Medulla oblongata (tissue), 1 donor: ENCODE measurements around the gene HRNR.

Source experiments
- DNase-seq: peaks from one replicate; pipeline ENCODE4 v3.0.0-alpha.2; 2015; ENCODE audit errors: extremely low spot score

The HRNR gene

DNA sequence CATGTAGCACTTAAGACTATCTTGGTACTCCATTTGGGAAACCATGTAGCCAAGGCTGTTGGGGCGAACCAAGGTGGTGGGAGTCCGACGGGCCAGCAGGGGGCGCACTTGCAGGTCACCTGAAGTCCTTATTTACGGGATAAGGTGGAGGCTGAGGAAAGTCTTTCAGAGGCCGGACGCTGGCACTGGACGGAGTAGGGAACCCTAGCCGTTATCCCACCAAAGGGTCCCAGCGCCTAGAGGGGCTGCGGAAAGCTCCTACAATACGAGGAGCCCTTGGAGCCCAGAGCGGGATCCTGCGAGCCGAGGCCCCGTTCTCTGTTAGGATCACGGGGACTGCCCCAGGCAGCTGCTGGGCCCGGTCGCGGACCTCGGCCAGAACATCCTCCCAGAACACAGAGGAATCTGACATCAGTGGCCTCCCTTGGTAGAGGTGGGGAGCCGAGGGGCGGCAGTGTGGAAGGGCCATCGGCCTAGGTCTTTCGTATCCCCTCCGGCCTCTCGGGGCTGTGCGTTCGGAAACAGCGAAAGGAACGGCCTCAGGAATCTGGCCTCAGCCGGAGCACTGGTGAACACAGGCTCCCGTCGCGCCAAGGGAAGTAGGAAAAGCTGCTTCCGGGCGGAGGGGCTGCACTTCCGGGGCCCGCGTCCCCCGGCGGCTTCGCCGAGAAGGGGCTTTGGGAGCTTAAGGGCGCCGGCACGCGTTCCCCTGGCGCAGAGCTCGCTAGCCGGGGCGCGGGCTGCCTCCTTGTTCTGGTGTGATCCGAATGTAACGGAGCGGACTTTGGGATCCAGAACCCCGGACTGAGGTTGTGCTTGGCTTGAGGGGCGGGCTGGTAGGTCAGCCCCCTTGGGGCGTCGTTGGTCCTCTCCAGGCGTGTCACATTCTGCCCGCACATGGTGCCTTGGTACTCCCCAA, 35.1 kb downstream of the HRNR start:
- DNase-seq = peak; percentile 74

DNA sequence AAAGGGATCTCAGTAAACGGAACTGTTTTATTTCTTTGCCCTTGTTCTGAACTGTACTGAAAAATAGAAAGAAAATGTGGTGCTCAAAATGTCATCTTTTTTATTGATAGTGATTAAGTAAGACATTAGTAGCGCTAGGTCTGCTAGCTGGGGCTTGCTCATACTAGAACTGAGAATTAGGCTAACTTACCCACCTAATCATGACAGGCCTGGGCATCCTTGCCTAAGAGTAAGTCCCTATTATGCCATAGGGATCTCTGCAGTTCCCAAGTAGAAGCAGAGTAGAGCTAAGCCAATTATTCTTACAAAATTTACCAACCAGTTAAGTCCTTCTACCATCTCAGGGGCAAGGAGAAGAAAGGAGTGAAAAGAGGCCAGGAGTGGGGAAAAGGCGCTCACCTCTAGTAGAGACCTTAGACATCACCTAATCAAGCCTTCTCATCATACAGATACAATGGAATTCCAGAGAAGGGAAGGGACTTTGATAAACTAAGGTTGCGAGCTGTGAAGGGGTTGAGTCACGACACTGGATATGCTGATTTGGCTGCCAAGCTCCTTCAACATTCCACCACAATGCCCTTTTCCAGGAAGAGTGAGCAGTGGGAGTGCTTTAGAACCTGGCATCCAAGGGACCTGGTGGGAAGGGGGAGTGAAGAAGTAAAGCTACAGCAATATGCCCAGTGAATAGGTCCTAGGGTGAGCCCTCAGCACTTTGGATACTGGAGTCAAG, 37.3 kb downstream of the HRNR start:
- DNase-seq = no peak

DNA sequence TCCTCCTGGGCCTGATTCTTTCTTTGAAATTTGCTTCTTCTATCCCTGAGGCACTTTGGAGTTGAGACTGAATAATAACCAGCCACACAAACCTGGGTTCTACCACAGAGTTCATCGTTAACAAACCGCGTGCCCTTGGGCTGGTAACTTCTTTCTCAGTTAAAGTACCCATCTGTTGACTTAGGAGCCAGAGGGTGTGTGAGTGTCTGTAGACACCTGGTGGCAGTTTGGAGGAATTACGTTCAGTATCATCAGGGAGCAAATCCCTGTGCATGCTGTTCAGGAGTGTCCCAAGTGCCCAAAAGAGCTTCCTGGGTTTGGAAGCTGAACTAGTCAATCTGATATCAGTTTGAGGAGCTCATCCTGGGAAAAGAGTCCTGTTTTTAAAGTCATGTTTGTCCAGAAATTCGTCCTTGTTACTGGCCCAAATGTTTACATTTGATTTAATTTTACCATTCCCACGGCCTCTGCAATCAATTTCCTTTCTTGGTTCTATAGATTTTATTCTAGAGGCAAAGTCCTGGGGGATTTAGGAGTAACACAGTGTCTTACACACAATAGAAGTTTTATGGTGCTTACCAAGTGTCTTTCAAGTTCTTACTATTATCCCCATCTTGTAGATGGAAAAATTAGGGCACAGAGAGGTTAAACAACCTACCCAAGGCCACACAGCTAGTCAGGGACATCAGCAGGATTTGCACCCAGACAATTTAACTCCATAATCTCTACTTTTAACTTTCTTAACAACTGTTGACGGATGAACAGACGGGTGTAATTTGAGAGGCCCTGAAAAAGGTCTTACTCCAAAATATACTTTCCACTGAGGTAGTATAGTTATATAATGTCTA, 38.2 kb downstream of the HRNR start:
- DNase-seq = peak; percentile 69

DNA sequence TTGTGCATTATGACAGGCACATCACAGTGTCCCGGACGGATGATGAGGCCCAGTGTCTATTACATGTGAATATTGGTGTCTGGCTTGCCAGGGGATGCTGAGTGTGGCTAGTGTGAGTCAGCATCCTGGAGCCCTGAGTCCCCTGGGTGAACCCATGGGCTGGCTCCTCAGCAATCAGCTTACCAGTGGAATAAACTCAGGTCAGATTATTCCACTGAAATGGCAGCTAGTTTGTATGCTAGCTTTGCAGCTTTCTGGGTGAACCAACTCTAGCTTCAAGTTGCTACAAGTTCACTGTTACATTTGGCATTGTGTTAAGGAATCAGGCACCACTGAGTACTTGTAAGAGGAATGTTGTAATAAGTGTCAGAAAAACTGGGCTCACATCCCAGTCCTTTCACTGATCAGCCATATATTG, 41.0 kb downstream of the HRNR start:
- DNase-seq = no peak

DNA sequence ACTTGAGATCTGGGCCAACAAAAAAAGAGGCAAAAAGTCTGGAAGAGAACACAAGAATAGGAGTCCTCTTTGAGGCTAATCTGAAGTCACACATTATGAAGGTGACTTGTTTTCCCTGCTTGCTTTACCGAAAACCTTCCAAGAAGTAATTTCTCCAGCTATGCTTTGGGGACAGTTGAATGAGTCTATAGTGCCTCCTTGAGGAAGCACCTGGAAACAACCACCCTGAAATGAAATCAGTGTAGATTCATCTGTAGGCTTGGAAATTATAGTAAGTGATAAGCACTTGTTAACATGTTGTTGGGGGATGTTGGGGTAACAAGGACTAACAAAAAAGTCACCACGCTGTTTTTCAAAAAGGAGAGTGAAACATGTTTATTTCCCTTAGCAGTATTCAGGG, 41.6 kb downstream of the HRNR start:
- peak; percentile 53 for DNase-seq

DNA sequence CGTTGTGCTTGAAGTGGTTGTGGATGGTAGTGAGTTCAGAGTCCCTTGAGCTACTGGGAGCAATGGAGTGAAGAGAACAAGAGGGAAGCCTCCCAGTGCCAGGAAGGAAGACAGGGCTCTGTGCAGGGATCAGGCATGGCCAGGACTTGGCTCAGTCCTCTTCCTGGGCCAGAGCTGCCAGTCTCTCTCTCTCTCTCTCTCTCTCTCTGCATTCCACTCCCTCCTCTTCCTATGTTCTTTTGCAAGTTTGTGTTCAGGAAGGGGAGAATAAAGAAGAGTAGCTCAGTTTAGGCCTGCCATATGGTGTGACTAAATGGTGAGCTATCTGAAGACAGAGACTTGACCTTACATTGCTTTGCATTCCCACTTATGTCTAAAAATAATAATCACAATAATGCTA, 44.4 kb downstream of the HRNR start:
- no peak for DNase-seq

DNA sequence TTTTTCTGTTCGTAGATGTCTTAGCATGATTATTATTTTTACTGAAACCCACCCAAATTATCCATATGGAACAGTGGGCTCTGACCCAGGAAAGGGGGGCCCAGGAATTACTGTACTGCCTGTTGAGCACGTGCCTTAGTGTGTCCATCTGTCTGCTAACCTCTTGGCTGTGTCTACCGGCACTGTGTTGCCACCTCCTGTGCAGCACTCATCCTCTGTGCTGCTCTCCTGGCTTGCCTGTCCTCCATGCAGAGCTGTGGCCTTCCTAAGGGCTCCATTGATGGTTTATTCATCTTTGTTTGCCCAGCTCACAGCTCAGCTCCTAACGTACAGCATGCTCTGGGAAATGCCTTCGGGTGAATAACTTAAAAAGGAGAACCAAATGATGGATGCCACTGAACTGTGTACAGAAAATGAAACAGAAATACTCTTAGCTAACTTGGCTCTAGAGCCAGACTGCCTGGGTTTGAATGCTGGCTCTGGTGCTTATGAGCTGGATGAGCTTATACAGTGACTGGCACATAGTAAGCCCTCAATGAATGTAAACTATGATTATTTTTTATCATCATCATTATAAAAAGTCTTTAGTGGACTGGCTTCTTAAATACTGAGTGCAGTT, 53.6 kb downstream of the HRNR start:
- DNase-seq = no peak

DNA sequence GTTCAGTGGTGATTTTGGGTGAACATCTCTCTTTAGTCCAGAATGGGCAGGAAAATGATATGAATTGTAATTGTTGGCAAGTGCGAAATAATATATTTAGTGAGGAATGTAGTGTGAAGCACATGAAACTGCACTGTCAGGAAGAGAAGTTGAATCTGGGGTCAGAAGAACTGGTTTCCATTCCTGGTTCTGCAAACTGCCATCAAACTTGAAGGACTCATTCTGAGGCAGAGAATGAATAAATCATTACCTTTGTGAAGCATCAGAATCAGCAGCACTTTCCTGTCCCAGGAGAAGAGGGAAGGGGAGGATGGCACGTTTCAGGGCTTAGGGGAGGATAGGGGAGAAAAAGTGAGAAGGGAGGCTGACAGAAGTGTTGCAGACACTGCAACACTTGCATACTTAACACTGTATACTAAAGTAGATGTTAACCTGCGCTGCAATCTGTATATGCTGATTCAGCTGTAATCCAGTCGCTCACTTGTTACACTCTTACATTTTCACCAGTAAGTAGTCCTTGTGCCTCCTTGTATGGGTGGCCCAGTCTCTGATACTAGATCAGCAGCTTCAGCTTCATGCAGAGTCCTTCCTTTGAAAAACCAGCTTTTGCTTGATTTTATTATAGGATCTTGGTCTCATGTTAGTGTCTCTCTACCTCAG, 54.5 kb downstream of the HRNR start:
- peak; percentile 35 for DNase-seq

DNA sequence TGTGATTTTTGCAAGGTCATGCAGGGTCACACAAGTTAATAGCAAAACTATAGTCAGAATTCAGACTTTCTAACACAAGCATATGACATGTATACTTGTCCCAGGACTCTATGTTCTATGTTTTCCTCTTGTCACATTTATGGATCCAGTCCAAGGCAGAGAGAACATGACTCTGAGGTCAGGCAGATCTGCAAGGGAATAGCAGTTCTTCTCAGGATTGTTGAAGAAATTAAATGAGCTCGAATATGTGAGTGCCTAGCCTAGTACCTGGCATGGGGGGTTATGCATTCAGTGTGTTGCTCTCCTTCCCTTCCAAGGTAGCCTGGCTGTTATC, 55.5 kb downstream of the HRNR start:
- no peak for DNase-seq

DNA sequence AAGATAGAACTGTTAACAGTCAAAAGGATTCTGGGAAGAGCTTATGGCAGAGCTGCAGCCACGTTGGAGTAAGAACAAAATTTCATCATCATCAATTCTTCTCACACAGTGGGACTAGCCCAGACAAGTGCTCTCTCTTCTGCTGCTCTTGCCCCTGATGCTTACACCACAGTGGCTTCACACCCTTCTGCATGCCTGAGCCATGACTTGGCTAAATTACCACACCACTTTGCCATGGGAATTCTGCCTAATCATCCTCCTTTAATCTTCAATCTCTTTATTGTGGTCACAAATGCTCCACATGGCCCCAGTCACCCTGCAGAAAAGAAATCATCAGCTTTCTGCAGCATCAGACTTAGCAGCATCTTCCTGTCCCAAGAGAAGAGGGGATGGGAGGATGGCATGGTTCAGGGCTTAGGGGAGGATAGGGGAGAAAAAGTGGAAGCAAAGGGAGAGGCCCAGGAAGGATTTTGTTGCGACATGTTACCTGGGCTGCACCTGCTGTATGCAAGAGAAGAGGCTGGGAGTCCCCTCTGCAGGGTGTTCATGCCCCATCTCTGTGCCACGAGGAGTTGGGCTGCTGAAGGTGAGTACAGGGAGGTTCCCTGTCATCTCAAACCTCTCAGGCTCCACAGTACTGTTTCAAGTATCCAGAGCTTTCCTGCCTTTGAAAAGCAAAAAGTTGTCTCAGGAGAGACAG, 56.0 kb downstream of the HRNR start:
- DNase-seq = no peak

DNA sequence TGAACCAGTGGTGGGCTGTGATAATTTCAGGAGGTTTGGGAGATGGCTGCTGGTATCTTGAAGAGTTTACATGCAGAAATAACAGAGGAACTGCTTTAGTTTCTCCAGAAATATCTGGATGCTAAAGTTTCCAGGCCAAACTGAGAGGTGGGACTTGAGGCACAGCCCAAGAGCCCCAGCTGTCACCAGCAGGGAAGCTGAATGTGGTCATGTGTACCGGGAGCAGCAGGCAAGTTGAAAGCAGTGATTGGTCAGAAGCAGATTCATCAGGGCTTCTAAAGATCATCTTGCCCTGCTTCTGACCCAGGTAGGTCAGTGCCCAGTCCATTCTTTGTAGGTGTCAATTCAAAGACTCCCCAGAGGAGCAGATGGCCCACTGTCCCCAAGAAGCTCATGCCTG, 57.0 kb downstream of the HRNR start:
- no peak for DNase-seq

DNA sequence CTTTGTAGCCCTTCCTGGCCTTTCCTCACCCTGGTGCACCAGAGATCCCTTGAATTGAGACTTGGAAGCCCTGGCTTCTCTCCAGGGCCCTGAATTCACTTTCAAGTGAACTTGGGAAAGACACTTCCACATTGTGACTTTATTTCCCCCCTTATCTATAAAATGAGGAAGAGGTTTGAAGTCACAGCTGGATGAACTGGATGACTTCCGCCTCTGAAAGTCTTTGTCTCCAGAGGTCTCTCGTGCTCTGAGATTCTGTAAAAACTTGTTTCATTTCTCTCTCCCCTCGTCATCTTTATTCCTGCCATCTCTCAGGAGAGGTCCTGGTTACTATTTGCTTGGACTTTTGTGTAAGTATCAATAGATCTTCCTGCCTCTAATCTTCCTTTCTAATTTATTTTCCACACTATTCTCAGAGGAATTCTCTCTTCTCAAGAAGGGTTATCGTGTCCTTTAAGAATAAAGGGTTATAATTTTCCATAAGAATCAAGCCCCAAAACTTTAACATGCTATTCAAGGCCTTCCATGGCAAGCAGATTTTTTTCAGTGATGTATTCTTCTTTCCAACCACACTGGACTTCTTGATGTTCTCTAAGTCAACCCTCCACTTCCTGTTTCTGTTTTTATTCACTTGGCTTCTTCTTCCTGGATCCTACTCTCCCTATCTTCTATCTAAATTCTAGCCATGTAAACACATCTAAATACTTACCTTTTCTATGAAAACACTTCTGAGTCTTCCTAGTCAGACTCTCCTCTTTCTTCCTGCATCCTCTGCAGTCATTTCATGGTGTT, 58.5 kb downstream of the HRNR start:
- peak; percentile 65 for DNase-seq

DNA sequence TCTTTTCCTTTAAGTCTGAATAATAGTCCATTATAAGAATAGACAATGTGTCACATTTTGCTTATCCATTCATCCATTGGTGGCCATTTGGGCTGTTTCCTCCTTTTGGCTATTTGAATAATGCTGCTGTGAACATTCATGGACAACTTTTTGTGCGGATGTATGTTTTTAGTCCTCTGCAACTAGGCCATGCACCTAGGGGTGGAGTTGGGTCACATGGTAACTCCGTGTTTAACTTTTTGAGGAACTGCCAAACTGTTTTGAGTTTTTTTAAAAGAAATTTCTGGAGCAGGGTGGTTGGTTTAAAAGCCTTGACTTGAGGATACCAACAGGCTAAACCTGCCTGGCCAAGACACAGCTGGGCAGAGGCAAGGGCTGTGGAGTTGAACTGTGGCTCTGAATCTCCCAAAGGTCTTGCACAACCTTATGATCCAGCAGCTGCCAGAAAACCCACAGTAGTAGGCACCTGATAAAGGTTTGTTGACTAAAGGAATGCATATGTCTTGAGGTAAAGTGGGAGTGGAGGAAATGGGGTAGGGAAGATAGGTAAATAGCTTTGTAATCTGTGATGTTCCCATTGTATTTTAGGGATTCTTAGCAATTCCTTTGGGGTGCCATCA, 59.4 kb downstream of the HRNR start:
- peak; percentile 18 for DNase-seq

DNA sequence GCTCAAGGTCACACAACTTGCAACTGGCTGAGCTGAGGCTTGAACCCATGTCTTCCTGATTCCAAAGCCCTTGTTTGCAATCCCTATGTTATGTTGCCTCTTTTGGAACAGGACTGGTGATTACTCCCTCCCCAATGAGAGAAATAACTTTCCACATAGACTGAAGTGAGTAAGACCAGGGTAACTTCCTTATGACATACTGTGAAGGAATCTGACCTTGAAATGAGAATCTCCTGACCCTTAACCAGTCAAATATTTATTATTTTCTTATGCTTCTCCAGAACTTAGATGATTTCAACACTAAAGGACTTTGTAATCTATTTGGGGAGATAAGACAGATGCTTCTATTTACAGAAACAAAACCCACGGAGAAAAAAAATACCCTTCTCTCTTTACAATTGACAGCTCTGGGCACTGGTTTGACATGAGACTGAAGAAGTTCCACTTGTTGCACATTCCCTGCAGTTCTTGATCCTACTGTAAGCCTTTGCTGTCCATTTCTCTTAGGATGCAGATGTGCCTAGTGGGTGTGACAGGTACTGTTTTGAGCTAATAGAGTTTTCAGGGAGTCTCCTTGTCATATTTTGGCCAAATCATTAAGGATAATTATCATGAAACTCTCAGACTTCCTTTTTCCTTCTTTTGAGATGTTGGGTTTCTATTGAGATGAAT, 61.1 kb downstream of the HRNR start:
- no peak for DNase-seq
